ENCODE measurements around the gene CLCN4.

Gene CLCN4

DNA sequence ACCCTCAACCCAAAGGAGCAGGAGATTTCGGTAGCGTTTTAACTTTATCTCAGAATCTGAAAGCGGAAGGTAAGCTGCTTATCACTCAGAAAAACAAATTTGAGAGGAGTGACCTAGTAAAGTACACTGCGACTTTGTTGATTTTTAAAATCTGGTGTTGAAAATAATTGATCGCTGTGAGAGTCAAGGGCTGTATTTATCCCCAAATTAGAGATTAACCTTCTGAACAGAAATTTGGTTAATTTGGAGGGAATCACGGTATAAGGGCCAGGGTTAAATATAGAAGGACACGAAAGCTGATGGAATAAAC is 212 bp downstream of the CLCN4 start:
- peak overlapping the region; percentile 63 for H3K4me3 ChIP-seq (ENCODE audit: low read depth, low read length, poor library complexity, severe bottlenecking)
- no peaks in the 10 kb centered on the region for H3K9me3 ChIP-seq (ENCODE audit: low read length)
- H3K9ac ChIP-seq (ENCODE audit: low read length): peak overlapping the region; percentile 72
- TF ChIP-seq EZH2 (IDR thresholded peaks at IDR 0.05; ENCODE audit: borderline replicate concordance, low read length): no peak
- TF ChIP-seq, protein P1, sequence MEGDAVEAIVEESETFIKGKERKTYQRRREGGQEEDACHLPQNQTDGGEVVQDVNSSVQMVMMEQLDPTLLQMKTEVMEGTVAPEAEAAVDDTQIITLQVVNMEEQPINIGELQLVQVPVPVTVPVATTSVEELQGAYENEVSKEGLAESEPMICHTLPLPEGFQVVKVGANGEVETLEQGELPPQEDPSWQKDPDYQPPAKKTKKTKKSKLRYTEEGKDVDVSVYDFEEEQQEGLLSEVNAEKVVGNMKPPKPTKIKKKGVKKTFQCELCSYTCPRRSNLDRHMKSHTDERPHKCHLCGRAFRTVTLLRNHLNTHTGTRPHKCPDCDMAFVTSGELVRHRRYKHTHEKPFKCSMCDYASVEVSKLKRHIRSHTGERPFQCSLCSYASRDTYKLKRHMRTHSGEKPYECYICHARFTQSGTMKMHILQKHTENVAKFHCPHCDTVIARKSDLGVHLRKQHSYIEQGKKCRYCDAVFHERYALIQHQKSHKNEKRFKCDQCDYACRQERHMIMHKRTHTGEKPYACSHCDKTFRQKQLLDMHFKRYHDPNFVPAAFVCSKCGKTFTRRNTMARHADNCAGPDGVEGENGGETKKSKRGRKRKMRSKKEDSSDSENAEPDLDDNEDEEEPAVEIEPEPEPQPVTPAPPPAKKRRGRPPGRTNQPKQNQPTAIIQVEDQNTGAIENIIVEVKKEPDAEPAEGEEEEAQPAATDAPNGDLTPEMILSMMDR (IDR thresholded peaks at IDR 0.05; ENCODE audit: low read length): no peak
- H3K27ac ChIP-seq (ENCODE audit: low read depth, low read length, poor library complexity, severe bottlenecking): peak overlapping the region; percentile 87
- no peaks in the 10 kb centered on the region for H3K79me2 ChIP-seq (ENCODE audit: insufficient read depth, low read length)
- 0 out of 2 replicates have a peak overlapping the region, but pooled peaks have one; percentile 31 for H2AFZ ChIP-seq (ENCODE audit: low read length)
- no peaks in the 10 kb centered on the region for H4K20me1 ChIP-seq (ENCODE audit: insufficient read depth, low read length)
- no peaks in the 10 kb centered on the region for H3K27me3 ChIP-seq (ENCODE audit: insufficient read depth, low read length)
- no peaks in the 10 kb centered on the region for H3K36me3 ChIP-seq (ENCODE audit: insufficient read depth, low read length)
- H3K9me2 ChIP-seq (ENCODE audit: low read depth, low read length): no peaks in the 10 kb centered on the region
- H3F3A ChIP-seq (ENCODE audit: insufficient read depth, low read length): no peaks in the 10 kb centered on the region
- H3K4me2 ChIP-seq (ENCODE audit: low read length): peak overlapping the region; percentile 91
- peaks cover 46% of the 10 kb centered on the region for H3K4me1 ChIP-seq (ENCODE audit: insufficient read depth, low read length, severe bottlenecking)

DNA sequence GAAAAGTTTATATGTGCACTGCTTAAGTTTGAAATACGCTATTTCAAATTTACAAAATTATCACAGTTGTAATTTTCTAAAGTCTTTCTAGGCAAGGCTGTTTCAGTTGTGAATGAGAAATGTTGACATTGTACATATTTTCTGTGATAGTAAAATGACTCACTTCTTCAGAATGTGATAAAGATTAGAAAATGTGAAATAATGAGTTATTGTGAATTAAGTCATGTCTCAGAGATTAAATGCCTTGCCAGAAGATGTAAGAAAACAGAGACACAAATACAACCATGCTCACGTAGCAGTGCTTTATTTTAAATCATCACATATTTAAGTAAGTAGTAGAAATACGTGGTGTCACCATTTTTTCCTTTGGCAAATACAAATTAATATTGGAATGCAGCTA is 768 bp downstream of the CLCN4 start:
- peak overlapping the region; percentile 87 for H3K27ac ChIP-seq (ENCODE audit: low read depth, low read length, poor library complexity, severe bottlenecking)
- no peaks in the 10 kb centered on the region for H3F3A ChIP-seq (ENCODE audit: insufficient read depth, low read length)
- H3K36me3 ChIP-seq (ENCODE audit: insufficient read depth, low read length): no peaks in the 10 kb centered on the region
- no peak overlapping the region for H2AFZ ChIP-seq (ENCODE audit: low read length)
- H3K4me1 ChIP-seq (ENCODE audit: insufficient read depth, low read length, severe bottlenecking): peaks cover 46% of the 10 kb centered on the region
- TF ChIP-seq, protein P1 (IDR thresholded peaks at IDR 0.05; ENCODE audit: low read length): no peak
- TF ChIP-seq EZH2 (IDR thresholded peaks at IDR 0.05; ENCODE audit: borderline replicate concordance, low read length): no peak
- no peaks in the 10 kb centered on the region for H3K9me3 ChIP-seq (ENCODE audit: low read length)
- H3K9ac ChIP-seq (ENCODE audit: low read length): peak overlapping the region; percentile 72
- H4K20me1 ChIP-seq (ENCODE audit: insufficient read depth, low read length): no peaks in the 10 kb centered on the region
- H3K4me3 ChIP-seq (ENCODE audit: low read depth, low read length, poor library complexity, severe bottlenecking): peak overlapping the region; percentile 63
- H3K79me2 ChIP-seq (ENCODE audit: insufficient read depth, low read length): no peaks in the 10 kb centered on the region
- peak overlapping the region; percentile 91 for H3K4me2 ChIP-seq (ENCODE audit: low read length)
- no peaks in the 10 kb centered on the region for H3K9me2 ChIP-seq (ENCODE audit: low read depth, low read length)
- no peaks in the 10 kb centered on the region for H3K27me3 ChIP-seq (ENCODE audit: insufficient read depth, low read length)

DNA sequence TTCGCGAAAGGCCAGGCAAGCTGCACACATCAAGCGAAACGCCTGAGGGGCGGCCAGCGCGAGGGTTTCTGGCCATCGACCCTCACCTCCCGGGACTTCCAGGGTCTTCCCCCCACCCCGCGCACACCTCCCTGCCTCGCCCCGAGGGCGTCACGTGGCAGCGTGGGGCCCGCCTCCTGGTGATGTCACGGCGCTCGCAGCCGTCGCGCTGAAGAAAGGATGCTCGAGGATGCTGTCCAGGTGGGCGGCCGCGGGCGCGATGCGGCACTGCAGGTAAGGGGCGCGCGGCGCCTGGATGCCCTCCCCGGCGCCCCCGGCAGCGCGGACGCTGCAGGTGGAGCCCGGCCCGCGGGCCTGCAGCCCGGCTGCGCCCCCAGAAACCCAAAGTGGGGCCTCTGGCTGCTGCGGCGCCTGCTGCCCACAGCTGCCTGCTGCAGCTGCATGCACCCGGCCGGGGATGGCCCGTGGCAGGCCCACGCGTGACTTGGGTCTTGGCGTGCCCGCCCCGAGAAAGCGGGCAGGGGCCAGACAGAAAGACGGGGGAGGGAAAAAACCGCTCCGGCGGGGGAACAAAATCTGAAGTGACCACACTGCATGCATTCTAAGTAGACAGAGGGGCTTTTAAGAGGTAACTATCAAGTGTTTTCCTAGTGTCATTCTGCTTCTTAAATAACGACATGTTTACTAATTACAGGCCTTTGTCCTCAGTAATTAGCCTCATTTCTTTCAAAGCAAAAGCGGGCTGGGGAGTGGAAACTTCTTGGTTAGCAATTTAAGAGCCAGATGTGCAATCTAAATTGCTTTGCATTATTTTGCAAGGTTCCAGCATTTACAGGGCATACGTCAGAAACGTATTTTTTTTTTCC is 1.7 kb downstream of the CLCN4 start:
- Histone ChIP-seq H3K4me3 (ENCODE audit: low read depth, low read length, poor library complexity, severe bottlenecking) (peak overlapping the region; percentile 63), H3F3A (ENCODE audit: insufficient read depth, low read length) (no peaks in the 10 kb centered on the region), H3K79me2 (ENCODE audit: insufficient read depth, low read length) (no peaks in the 10 kb centered on the region), H2AFZ (ENCODE audit: low read length) (no peak overlapping the region), H3K27me3 (ENCODE audit: insufficient read depth, low read length) (no peaks in the 10 kb centered on the region), H3K9me2 (ENCODE audit: low read depth, low read length) (no peaks in the 10 kb centered on the region), H3K9me3 (ENCODE audit: low read length) (no peaks in the 10 kb centered on the region), H3K9ac (ENCODE audit: low read length) (peak overlapping the region; percentile 72; the same call in 1 of the 2 replicates), H3K27ac (ENCODE audit: low read depth, low read length, poor library complexity, severe bottlenecking) (no peak overlapping the region), H3K36me3 (ENCODE audit: insufficient read depth, low read length) (no peaks in the 10 kb centered on the region), H4K20me1 (ENCODE audit: insufficient read depth, low read length) (no peaks in the 10 kb centered on the region), H3K4me2 (ENCODE audit: low read length) (peak overlapping the region; percentile 91), H3K4me1 (ENCODE audit: insufficient read depth, low read length, severe bottlenecking) (peaks cover 46% of the 10 kb centered on the region)
- TF ChIP-seq, protein P1 (IDR thresholded peaks at IDR 0.05; ENCODE audit: low read length): no peak
- TF ChIP-seq EZH2 (IDR thresholded peaks at IDR 0.05; ENCODE audit: borderline replicate concordance, low read length): no peak

Data from OCI-LY1 (cell line).